Measurements from ENCODE around the gene MAP3K4.

GRCh38 chr6:161162722-161163121 is 171.2 kb downstream of the MAP3K4 start:
- TF ChIP-seq, protein P1, sequence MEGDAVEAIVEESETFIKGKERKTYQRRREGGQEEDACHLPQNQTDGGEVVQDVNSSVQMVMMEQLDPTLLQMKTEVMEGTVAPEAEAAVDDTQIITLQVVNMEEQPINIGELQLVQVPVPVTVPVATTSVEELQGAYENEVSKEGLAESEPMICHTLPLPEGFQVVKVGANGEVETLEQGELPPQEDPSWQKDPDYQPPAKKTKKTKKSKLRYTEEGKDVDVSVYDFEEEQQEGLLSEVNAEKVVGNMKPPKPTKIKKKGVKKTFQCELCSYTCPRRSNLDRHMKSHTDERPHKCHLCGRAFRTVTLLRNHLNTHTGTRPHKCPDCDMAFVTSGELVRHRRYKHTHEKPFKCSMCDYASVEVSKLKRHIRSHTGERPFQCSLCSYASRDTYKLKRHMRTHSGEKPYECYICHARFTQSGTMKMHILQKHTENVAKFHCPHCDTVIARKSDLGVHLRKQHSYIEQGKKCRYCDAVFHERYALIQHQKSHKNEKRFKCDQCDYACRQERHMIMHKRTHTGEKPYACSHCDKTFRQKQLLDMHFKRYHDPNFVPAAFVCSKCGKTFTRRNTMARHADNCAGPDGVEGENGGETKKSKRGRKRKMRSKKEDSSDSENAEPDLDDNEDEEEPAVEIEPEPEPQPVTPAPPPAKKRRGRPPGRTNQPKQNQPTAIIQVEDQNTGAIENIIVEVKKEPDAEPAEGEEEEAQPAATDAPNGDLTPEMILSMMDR (IDR thresholded peaks at IDR 0.05), result no peak
- no peak for TF ChIP-seq POLR2AphosphoS5 (IDR thresholded peaks at IDR 0.05)

Measured in breast epithelium (tissue), 3 donors.